ENCODE results near the gene HOXD9.

DNA sequence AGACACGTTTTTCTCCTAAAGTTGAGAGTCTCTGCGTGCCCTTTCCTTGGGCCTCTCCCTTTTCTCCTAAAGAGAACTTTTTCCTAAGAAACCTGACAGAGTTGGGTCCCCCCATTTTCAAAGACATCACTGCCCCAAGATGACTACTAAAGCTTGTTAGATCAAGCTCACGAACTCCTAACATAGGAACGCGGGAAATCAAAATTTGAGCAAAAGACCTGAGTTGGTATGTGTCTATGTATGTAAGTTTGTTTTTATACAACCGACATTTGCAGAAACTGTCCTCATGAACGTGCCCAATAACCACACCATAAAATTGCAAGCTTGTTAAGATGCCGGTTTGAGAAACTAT, 28.6 kb upstream of the HOXD9 start:
- TF ChIP-seq, protein P1, sequence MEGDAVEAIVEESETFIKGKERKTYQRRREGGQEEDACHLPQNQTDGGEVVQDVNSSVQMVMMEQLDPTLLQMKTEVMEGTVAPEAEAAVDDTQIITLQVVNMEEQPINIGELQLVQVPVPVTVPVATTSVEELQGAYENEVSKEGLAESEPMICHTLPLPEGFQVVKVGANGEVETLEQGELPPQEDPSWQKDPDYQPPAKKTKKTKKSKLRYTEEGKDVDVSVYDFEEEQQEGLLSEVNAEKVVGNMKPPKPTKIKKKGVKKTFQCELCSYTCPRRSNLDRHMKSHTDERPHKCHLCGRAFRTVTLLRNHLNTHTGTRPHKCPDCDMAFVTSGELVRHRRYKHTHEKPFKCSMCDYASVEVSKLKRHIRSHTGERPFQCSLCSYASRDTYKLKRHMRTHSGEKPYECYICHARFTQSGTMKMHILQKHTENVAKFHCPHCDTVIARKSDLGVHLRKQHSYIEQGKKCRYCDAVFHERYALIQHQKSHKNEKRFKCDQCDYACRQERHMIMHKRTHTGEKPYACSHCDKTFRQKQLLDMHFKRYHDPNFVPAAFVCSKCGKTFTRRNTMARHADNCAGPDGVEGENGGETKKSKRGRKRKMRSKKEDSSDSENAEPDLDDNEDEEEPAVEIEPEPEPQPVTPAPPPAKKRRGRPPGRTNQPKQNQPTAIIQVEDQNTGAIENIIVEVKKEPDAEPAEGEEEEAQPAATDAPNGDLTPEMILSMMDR (IDR thresholded peaks at IDR 0.05): no peak
- TF ChIP-seq POLR2AphosphoS5 (IDR thresholded peaks at IDR 0.05): no peak

Data from stomach (tissue), 4 donors.